Stimulated activated naive CD8-positive, alpha-beta T cell treated with anti-CD3 and anti-CD28 coated beads, Interleukin-15, amount 100 ng/mL, for 72 hours (primary cell): ENCODE measurements around the gene CA10.

Source experiments
- ATAC-seq: fragments of 150-1000 bp; cut with Tn5 transposase; 2 replicates; pipeline ENCODE4 v1.10.0; 2021; ENCODE audit warnings: mild to moderate bottlenecking, moderate library complexity
- DNase-seq, 2 donors: peaks; one replicate each; pipeline ENCODE4 v3.0.0; 2021 to 2022
- H3K27ac Mint-ChIP-seq, 2 donors: one replicate each; pipeline ENCODE4 v1.8.0; 2022; ENCODE audit warnings: mild to moderate bottlenecking in 2 of 2, mixed read lengths in 2 of 2, moderate library complexity in 2 of 2
- H3K27me3 Mint-ChIP-seq: one replicate; pipeline ENCODE4 v1.8.0; 2022; ENCODE audit warnings: mixed read lengths
- H3K4me1 Mint-ChIP-seq: one replicate; pipeline ENCODE4 v1.8.0; 2022; ENCODE audit warnings: mild to moderate bottlenecking, mixed read lengths
- H3K4me3 Mint-ChIP-seq, 2 donors: one replicate each; pipeline ENCODE4 v1.8.0; 2022; ENCODE audit warnings: mild to moderate bottlenecking in 2 of 2, mixed read lengths in 2 of 2, moderate library complexity in 1 of 2
- H3K9me3 Mint-ChIP-seq, 2 donors: one replicate each; pipeline ENCODE4 v1.8.0; 2022; ENCODE audit warnings: mixed read lengths in 2 of 2

The CA10 gene

GRCh38 chr17:52120465-52120864 is 38.0 kb downstream of the CA10 start:
- ATAC-seq (no peak), DNase-seq (no peak)
- Mint-ChIP-seq H3K27ac (peak overlapping the region; percentile 7 to 47), H3K27me3 (peaks cover 9% of the 10 kb centered on the region), H3K9me3 (peaks cover 0 to 4% of the 10 kb centered on the region in 2 donors), H3K4me3 (no peak overlapping the region), H3K4me1 (no peaks in the 10 kb centered on the region)

GRCh38 chr17:52110923-52111581 is 47.5 kb downstream of the CA10 start:
- H3K27me3 Mint-ChIP-seq = no peaks in the 10 kb centered on the region
- ATAC-seq = no peak
- H3K4me3 Mint-ChIP-seq = no peak overlapping the region
- no peak overlapping the region for H3K27ac Mint-ChIP-seq
- no peak for DNase-seq
- H3K4me1 Mint-ChIP-seq = no peaks in the 10 kb centered on the region
- H3K9me3 Mint-ChIP-seq = no peaks in the 10 kb centered on the region

DNA sequence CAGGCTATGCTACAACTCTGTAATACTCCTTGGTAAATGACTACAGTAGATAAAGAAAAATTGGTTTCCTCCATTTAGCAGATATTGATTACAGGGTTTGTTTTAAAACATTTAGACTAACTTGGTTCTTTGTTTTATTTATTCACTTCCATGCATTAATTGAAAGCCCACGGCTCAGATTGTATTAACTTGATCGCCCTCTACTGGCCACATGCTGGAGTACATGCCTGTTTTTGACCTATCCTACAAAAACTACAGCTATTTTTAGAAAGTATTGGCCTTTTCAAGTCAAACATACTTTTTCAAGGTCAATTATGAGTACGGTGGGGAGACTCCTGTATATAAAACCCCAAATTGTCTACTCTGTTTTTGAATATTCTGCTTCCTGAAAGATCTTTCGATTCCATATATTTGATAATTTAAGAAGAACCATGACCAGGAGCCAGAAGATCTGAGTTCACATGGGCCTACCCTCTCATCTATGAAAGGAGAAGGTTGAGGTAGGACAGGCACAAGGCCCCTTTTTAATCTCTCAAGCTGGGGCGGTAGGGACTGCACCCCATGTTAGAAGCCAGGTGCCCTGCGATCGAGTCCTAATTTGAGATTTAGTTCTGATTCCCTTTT is 51.8 kb downstream of the CA10 start:
- ATAC-seq = no peak
- Mint-ChIP-seq H3K4me3 (no peak overlapping the region), H3K9me3 (no peaks in the 10 kb centered on the region), H3K4me1 (no peaks in the 10 kb centered on the region), H3K27me3 (peaks cover 7% of the 10 kb centered on the region), H3K27ac (no peak overlapping the region)
- DNase-seq = peak; percentile 18 to 23

DNA sequence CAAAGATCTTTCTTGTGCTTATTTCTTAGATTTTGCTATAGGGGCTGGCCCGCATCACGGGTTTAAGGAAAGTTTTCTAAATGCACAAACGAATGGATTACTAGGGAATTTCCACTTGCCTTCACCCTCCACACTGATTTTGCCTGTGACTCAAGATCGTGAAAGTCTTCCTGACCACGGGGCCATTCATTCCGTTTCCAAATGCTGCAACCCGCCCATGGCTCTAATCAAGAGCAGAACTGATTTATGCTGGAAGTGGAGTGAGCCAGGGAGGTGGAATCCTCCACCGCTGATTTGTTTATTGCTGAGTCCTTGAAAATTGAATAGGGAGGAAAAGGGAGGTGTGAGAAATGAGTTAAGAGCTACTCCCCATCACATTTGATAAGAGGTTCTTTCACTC is 52.4 kb downstream of the CA10 start:
- H3K27ac Mint-ChIP-seq = no peak overlapping the region
- DNase-seq (no peak), ATAC-seq (no peak)
- no peak overlapping the region for H3K4me3 Mint-ChIP-seq
- peaks cover 7% of the 10 kb centered on the region for H3K27me3 Mint-ChIP-seq
- no peaks in the 10 kb centered on the region for H3K4me1 Mint-ChIP-seq
- no peaks in the 10 kb centered on the region for H3K9me3 Mint-ChIP-seq

DNA sequence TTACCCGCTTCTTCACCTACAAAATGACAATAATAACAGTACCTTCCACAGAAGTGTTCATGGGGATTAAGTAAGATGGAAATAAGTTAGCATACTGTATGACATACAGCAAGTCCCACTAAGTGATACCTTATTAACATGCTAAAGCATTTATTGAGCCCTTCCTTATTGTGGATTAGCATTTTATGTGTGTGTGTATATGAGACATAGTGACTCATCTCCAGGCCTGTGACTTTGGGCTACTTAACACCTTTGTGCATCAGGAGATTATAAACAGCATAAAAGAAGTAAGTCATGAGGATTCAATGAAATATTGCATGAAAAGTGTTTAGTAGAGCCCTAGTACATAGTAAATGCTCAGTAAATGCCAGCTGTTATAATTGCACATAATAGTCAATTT is 52.9 kb downstream of the CA10 start:
- Mint-ChIP-seq H3K4me1 (no peaks in the 10 kb centered on the region), H3K27me3 (peaks cover 7% of the 10 kb centered on the region), H3K9me3 (no peaks in the 10 kb centered on the region), H3K27ac (no peak overlapping the region), H3K4me3 (no peak overlapping the region)
- ATAC-seq = no peak
- DNase-seq = no peak

DNA sequence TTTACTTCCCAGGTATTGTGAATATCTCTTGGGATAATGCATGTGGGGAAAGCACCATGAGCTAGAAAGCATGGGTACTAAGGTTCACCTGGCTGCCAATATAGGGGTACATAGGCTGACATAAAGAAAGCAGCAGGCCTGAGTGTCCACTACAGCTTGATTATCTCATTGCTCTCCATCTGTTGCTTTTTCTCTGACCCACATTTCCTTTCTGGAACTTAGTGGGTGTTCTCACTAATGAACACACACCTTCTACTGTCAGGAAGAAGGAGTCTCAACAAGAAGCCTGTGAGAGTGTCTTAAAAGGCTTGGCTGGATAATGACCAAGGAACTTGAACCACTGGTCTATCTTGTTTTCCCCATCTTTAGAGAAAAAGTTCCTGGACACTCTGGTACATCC is 62.5 kb downstream of the CA10 start:
- Mint-ChIP-seq H3K27ac (no peak overlapping the region), H3K4me1 (no peaks in the 10 kb centered on the region), H3K9me3 (no peaks in the 10 kb centered on the region), H3K4me3 (no peak overlapping the region), H3K27me3 (no peaks in the 10 kb centered on the region)
- DNase-seq (no peak), ATAC-seq (no peak)

DNA sequence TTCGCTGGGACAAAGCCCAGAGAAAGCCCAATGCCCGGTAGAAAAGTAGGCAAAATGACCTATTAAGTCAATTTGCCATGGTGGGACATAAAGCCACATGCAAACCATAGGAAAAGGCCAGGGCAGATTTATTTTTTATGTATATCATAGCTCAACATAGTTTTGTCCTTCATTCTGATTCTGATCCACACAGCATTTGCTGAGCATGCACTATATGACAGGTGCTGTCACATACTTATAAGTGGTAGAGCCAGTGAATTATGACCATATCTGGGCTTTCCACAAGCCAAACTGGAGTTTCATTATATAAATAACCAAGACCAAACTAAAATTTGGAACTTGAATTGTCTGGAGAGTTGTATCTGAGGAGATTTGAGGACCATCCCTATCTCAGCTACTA is 74.3 kb downstream of the CA10 start:
- DNase-seq (no peak), ATAC-seq (no peak)
- H3K27ac Mint-ChIP-seq = no peak overlapping the region
- no peaks in the 10 kb centered on the region for H3K4me1 Mint-ChIP-seq
- peaks cover 0 to 9% of the 10 kb centered on the region in 2 donors for H3K9me3 Mint-ChIP-seq
- no peaks in the 10 kb centered on the region for H3K27me3 Mint-ChIP-seq
- no peak overlapping the region for H3K4me3 Mint-ChIP-seq

- Mint-ChIP-seq H3K4me1 (no peaks in the 10 kb centered on the region), H3K27me3 (no peaks in the 10 kb centered on the region), H3K4me3 (no peak overlapping the region), H3K9me3 (peaks cover 0 to 9% of the 10 kb centered on the region in 2 donors), H3K27ac (no peak overlapping the region)
- DNase-seq = no peak
- no peak for ATAC-seq
Measured at GRCh38 chr17:52079496-52079895, 79.0 kb downstream of the CA10 start.

DNA sequence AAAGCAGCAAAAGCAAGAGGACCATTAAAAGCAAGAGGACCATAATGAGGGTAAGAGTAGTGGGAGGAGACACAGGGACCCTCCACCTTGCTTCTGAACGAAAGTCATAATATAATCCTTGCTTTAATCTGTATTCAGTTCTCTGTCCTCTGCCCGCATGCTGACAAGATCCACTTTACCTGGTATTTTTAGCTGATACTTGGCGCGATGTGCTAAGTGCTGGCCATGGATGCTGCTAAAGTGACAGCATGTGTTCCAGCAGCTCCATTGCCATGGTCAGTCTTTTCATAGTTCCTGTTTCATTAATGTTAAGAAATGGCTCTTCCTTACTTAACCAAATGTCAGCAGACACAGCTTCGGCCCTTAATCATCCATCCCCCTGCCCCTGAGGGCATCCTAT is 86.8 kb downstream of the CA10 start:
- H3K27me3 Mint-ChIP-seq = no peaks in the 10 kb centered on the region

GRCh38 chr17:52064791-52065211 is 93.7 kb downstream of the CA10 start:
- no peak overlapping the region for H3K27ac Mint-ChIP-seq
- ATAC-seq = no peak
- H3K4me1 Mint-ChIP-seq = no peaks in the 10 kb centered on the region
- DNase-seq = no peak
- H3K4me3 Mint-ChIP-seq = no peak overlapping the region
- H3K9me3 Mint-ChIP-seq = peaks cover 12 to 13% of the 10 kb centered on the region in 2 donors
- H3K27me3 Mint-ChIP-seq = no peaks in the 10 kb centered on the region

More for the DNA sequence above, 86.8 kb downstream of the CA10 start:
- ATAC-seq (no peak), DNase-seq (no peak)
- Mint-ChIP-seq H3K4me3 (no peak overlapping the region), H3K4me1 (no peaks in the 10 kb centered on the region), H3K27ac (no peak overlapping the region), H3K9me3 (peaks cover 2 to 6% of the 10 kb centered on the region in 2 donors)

DNA sequence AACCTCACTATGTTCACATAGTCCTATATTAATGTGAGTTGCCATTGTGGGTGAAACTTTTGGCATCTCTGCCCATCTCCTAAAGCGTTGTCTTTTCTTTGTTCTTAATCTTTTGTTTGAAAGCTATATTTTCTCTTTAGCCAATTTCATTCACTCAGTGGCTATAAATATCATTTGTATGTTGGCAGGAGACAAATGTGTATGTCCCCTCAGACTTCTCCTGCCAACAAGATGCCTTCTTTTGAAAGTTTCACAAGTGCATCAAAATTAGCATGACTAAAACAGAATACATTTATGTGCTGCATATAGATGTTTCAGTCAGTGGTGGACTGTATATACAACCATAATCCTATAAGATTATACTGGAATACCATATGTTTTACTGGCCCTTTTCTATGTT is 109.0 kb downstream of the CA10 start:
- ATAC-seq = no peak
- Mint-ChIP-seq H3K4me3 (no peak overlapping the region), H3K27ac (no peak overlapping the region), H3K27me3 (no peaks in the 10 kb centered on the region), H3K4me1 (no peaks in the 10 kb centered on the region), H3K9me3 (peaks cover 0 to 10% of the 10 kb centered on the region in 2 donors)
- no peak for DNase-seq

DNA sequence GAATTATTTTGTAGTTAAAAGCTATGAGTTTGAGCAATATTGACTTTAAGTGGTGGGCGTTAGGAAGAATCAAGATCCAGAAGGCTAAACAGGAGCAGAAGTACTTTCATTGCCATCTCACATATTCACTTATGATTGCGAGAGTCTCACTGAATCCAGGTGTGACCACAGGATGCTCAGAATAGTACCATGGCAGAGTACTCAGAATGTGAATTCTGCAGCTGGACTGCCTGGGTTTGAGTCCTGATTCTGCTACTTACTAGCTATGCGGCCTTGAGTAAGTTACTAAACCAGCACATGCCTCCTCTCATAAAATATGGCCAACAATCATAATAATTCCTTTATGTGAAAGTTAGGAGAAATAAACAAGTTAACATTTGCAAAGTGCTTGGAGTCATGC is 109.5 kb downstream of the CA10 start:
- peaks cover 0 to 10% of the 10 kb centered on the region in 2 donors for H3K9me3 Mint-ChIP-seq
- DNase-seq (no peak), ATAC-seq (no peak)
- no peak overlapping the region for H3K27ac Mint-ChIP-seq
- H3K27me3 Mint-ChIP-seq = no peaks in the 10 kb centered on the region
- H3K4me1 Mint-ChIP-seq = no peaks in the 10 kb centered on the region
- no peak overlapping the region for H3K4me3 Mint-ChIP-seq

DNA sequence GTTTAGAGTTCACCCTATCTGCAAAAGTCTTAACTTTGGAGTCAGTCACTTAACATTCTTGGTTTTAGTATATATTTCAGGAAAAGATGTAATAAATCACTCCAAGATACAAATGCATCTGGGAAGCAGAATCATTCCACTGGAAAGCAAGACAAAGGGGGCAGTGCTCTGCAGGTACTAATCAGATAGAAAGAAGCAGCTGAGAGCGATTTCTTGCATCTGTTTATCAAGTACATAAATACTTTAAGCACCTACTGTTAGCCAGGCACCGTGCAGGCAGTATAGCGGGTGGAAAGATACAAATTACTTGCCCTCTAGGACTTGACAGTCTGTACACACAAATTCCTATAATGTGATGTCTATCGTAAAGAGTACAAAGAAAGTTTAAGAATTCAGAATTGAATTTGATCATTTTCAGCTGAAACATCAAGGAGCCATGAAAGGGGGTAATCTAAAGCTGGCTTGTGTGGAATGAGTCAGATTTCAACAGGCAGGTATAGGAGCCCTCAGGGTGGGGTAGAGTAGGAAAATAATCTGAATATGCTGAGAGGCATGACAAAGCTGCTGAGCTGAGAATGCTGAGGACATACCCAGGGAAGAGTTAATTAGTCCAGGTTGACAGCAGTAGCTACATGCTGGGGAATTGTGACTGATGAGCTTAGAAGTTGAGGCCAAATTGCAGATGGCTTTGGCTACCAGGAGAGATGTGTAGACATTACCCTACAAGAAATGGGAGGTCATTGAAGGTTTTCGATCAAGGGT is 110.2 kb downstream of the CA10 start:
- DNase-seq (no peak), ATAC-seq (no peak)
- peaks cover 0 to 10% of the 10 kb centered on the region in 2 donors for H3K9me3 Mint-ChIP-seq
- H3K27ac Mint-ChIP-seq = no peak overlapping the region
- H3K4me3 Mint-ChIP-seq = no peak overlapping the region
- H3K27me3 Mint-ChIP-seq = no peaks in the 10 kb centered on the region
- H3K4me1 Mint-ChIP-seq = no peaks in the 10 kb centered on the region

GRCh38 chr17:52047086-52047485 is 111.4 kb downstream of the CA10 start:
- no peaks in the 10 kb centered on the region for H3K4me1 Mint-ChIP-seq
- ATAC-seq (no peak), DNase-seq (no peak)
- H3K4me3 Mint-ChIP-seq = no peak overlapping the region
- H3K27me3 Mint-ChIP-seq = no peaks in the 10 kb centered on the region
- H3K27ac Mint-ChIP-seq = no peak overlapping the region
- H3K9me3 Mint-ChIP-seq = peaks cover 0 to 10% of the 10 kb centered on the region in 2 donors

- Mint-ChIP-seq H3K9me3 (no peaks in the 10 kb centered on the region), H3K4me3 (no peak overlapping the region), H3K4me1 (no peaks in the 10 kb centered on the region), H3K27me3 (no peaks in the 10 kb centered on the region), H3K27ac (no peak overlapping the region)
- ATAC-seq (no peak), DNase-seq (no peak)
Measured at GRCh38 chr17:52041123-52041617, 117.3 kb downstream of the CA10 start.

GRCh38 chr17:52036416-52036815 is 122.1 kb downstream of the CA10 start:
- Mint-ChIP-seq H3K4me3 (no peak overlapping the region), H3K27me3 (no peaks in the 10 kb centered on the region), H3K9me3 (no peaks in the 10 kb centered on the region), H3K4me1 (no peaks in the 10 kb centered on the region), H3K27ac (no peak overlapping the region)
- ATAC-seq = no peak
- no peak for DNase-seq
